ENCODE results near the gene ENAH.

DNA sequence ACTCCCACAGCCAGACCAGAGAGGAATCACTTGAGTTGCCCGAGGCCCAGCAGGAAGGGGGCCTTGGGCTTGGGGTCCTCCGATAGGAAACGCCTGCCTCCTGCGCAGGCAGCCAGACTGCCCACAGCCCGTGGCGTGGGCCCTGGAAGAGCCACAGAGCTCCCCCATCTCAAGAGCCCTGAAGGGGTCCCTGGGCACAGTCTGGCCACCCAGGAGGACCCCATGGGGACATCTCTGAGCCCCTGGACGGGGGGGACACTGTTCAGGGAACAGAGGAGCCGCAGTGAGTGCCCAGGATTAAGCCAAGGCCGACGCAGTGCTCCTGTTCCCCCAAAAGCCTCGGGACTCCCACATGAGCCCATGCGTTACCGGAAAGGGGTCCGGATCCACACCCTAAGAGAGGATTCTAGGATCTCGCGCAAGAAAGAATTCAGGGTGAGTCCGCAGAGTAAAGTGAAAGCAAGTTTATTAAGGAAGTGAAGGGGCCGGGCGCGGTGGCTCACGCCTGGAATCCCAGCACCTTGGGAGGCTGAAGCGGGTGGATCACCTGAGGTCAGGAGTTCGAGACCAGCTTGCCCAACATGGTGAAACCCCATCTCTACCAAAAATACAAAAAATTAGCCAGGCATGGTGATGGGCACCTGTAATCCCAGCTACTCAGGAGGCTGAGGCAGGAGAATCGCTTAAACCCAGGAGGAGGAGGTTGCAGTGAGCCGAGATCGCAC, 187.0 kb downstream of the ENAH start:
- TF ChIP-seq YY1 (IDR thresholded peaks at IDR 0.05; ENCODE audit: low read depth) (no peak), CREB1 (IDR thresholded peaks at IDR 0.05; ENCODE audit: low read depth) (no peak)

Data from Ishikawa (cell line).